Activated CD8-positive, alpha-beta memory T cell treated with anti-CD3 and anti-CD28 coated beads, Interleukin-2, amount 10 ng/mL, durations not matched to agents 7 days and 5 days (primary cell): Measurements from ENCODE around the gene ABCF2. TPM values are rescaled to one million over a fixed set of nuclear protein-coding genes. Genes with fewer than 3 reads are reported as not detected.

ENCODE experiments used
- ATAC-seq: fragments of 150-1000 bp; cut with Tn5 transposase; one replicate; pipeline ENCODE4 v1.10.0; 2021; ENCODE audit warnings: moderate library complexity
- CTCF ChIA-PET: fragments of 350-600 bp; sonication (Branson Sonifier 250); formaldehyde crosslinking; loops from one replicate; lab custom pipeline; 2021; ENCODE audit warnings: antibody characterized with exemption; lab: Charles Lee
- DNase-seq: peaks from one replicate; pipeline ENCODE4 v3.0.0-alpha.2; 2020
- H3K27ac Mint-ChIP-seq: one replicate; pipeline ENCODE4 v1.8.0; 2021; ENCODE audit warnings: mild to moderate bottlenecking, mixed read lengths
- H3K27me3 Mint-ChIP-seq: one replicate; pipeline ENCODE4 v1.8.0; 2021; ENCODE audit warnings: mixed read lengths
- H3K36me3 Mint-ChIP-seq: one replicate; pipeline ENCODE4 v1.8.0; 2021; ENCODE audit warnings: mild to moderate bottlenecking, mixed read lengths
- H3K4me1 Mint-ChIP-seq: one replicate; pipeline ENCODE4 v1.8.0; 2021; ENCODE audit warnings: mixed read lengths
- H3K4me3 Mint-ChIP-seq: one replicate; pipeline ENCODE4 v1.8.0; 2021; ENCODE audit warnings: mild to moderate bottlenecking, moderate library complexity, mixed read lengths
- H3K9me3 Mint-ChIP-seq: one replicate; pipeline ENCODE4 v1.8.0; 2022; ENCODE audit warnings: low read depth, mixed read lengths
- total RNA-seq, 2 experiments: library from RNA; stranded (reverse); gene quantifications; one replicate each; pipeline ENCODE4 v1.2.3, GENCODE V29; 2021

The ABCF2 gene
- total RNA-seq, 2 experiments from 2014 or later, result 37.8 to 47.3 TPM

GRCh38 chr7:151215396-151215795, 11.6 kb downstream of the ABCF2 start:
- no peaks in the 10 kb centered on the region for H3K4me1 Mint-ChIP-seq
- no peaks in the 10 kb centered on the region for H3K27me3 Mint-ChIP-seq
- no peak overlapping the region for H3K4me3 Mint-ChIP-seq
- CTCF ChIA-PET, result interaction anchor here (1.4 kb wide), 1 partner anchor 47 kb away, joined by 3 read pairs; no protein-coding TSS in a partner anchor
- no peak for ATAC-seq
- H3K27ac Mint-ChIP-seq, result no peak overlapping the region
- no peaks in the 10 kb centered on the region for H3K9me3 Mint-ChIP-seq
- H3K36me3 Mint-ChIP-seq, result peaks cover 34% of the 10 kb centered on the region
- no peak for DNase-seq

- CTCF ChIA-PET, result no interaction called here
- DNase-seq (no peak), ATAC-seq (no peak)
- Mint-ChIP-seq H3K4me3 (no peak overlapping the region), H3K9me3 (no peaks in the 10 kb centered on the region), H3K36me3 (peaks cover 27% of the 10 kb centered on the region), H3K27me3 (no peaks in the 10 kb centered on the region), H3K4me1 (no peaks in the 10 kb centered on the region), H3K27ac (no peak overlapping the region)
Measured at GRCh38 chr7:151213826-151214225, 13.2 kb downstream of the ABCF2 start.

DNA sequence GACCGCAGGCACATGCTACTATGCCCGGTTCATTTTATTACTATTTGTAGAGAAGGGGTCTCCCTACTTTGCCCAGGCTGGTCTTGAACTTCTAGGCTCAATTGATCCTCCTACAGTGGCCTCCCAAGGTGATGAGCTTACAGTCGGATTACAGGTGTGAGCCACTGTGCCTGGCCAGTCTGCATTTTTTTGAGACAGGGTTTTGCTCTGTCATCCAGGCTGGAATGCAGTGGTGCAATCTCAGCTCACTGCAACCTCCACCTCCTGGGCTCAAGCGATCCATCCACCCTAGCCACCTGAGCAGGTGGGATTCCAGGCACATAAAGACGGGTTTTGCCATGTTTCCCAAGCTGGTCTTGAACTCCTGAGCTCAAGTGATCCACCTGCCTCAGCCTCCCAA, 14.4 kb downstream of the ABCF2 start:
- CTCF ChIA-PET, result interaction anchor here (1.5 kb wide), 1 partner anchor 31 kb away, joined by 5 read pairs; no protein-coding TSS in a partner anchor
- H3K27me3 Mint-ChIP-seq, result no peaks in the 10 kb centered on the region
- H3K4me1 Mint-ChIP-seq, result peaks cover 8% of the 10 kb centered on the region
- ATAC-seq (no peak), DNase-seq (no peak)
- H3K4me3 Mint-ChIP-seq, result no peak overlapping the region
- H3K9me3 Mint-ChIP-seq, result no peaks in the 10 kb centered on the region
- peaks cover 18% of the 10 kb centered on the region for H3K36me3 Mint-ChIP-seq
- no peak overlapping the region for H3K27ac Mint-ChIP-seq

GRCh38 chr7:151211155-151211772, 15.7 kb downstream of the ABCF2 start:
- peaks cover 20% of the 10 kb centered on the region for H3K4me1 Mint-ChIP-seq
- H3K36me3 Mint-ChIP-seq, result peaks cover 17% of the 10 kb centered on the region
- CTCF ChIA-PET, result interaction anchor here (1.5 kb wide), 1 partner anchor 32 kb away, joined by 5 read pairs; no protein-coding TSS in a partner anchor
- no peak overlapping the region for H3K27ac Mint-ChIP-seq
- peaks cover 3% of the 10 kb centered on the region for H3K27me3 Mint-ChIP-seq
- no peaks in the 10 kb centered on the region for H3K9me3 Mint-ChIP-seq
- H3K4me3 Mint-ChIP-seq, result no peak overlapping the region
- DNase-seq (no peak), ATAC-seq (no peak)

DNA sequence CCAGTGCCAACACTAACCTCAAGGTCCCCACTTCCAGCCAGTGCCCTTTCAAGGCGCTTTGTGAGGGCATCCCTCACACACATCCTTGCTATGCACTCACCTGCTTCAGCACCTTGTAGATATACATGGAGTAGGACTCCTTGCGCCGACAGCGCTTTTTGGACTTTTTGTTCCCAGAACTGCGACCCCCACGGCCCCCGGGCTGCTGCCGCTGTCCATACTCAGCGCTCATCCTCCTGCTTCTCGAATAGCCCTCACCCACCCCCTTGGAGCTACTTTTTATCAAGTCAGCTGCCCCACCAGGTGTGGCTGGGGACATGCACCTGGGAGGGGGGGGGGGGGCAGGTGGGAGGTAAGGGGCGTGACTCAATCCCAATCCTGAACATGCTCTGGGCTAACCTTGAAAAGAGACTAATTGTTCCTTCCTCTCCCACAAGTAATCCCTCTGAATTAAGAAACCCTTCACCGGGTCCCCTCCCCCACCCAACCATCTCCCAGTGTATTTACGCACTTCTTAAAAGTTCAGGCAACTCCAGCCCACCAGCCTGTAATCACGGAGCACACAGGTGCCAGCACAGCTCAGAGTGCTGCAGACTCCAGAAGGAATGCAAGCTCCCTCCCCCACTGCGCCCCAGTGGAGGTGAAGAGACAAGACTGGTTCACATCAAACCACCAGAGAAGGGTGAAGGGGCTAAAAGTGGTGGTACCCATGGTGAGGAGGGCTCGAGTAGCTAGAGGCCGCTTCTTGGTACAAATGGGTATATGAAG, 16.7 kb downstream of the ABCF2 start, which contains the start of gene H2BK1:
H2BK1 (minus strand) TSS at position 402 of the 768 bp plus-strand sequence; CDS start at position 232, 170 bp downstream.
- DNase-seq (no peak), ATAC-seq (no peak)
- no peaks in the 10 kb centered on the region for H3K9me3 Mint-ChIP-seq
- H3K4me1 Mint-ChIP-seq, result peaks cover 24% of the 10 kb centered on the region
- H3K4me3 Mint-ChIP-seq, result no peak within 1 kb of the TSS
- no peak within 1 kb of the TSS for H3K27ac Mint-ChIP-seq
- CTCF ChIA-PET, result no interaction called here
- H3K27me3 Mint-ChIP-seq, result peaks cover 3% of the 10 kb centered on the region
- H3K36me3 Mint-ChIP-seq, result peaks cover 12% of the 10 kb centered on the region

DNA sequence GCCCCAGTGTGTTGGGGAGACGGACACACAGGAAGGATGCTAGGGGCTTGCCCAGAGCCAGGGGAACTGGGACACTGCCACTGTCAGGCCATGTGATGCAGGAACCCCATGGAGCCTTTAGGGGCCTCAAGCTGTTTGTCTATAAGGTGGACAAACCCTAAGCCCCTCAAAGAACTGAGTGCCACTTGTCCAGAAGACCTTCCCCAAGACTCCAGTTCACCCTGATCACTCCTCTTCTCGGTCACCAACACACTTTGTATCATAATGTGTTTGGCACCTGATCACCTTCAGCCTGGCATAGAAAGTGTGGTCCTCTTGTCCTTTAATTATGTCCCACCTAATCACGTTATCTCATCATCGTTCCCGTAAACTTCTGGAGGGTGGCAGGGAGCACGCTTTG, 17.4 kb downstream of the ABCF2 start:
- DNase-seq (no peak), ATAC-seq (no peak)
- Mint-ChIP-seq H3K27me3 (peaks cover 3% of the 10 kb centered on the region), H3K36me3 (peaks cover 6% of the 10 kb centered on the region), H3K9me3 (no peaks in the 10 kb centered on the region), H3K4me1 (peaks cover 24% of the 10 kb centered on the region), H3K4me3 (no peak overlapping the region), H3K27ac (no peak overlapping the region)
- CTCF ChIA-PET, result no interaction called here

- CTCF ChIA-PET, result interaction anchor here (0.7 to 2.4 kb wide), 5 partner anchors 14 to 171 kb away, joined by 3 to 16 read pairs (median 6); partner anchors contain the start of gene ABCF2
- Mint-ChIP-seq H3K27ac (peak overlapping the region; percentile 23), H3K4me3 (no peak overlapping the region), H3K4me1 (peaks cover 24% of the 10 kb centered on the region), H3K27me3 (peaks cover 9% of the 10 kb centered on the region), H3K36me3 (peaks cover 5% of the 10 kb centered on the region), H3K9me3 (no peaks in the 10 kb centered on the region)
- no peak for ATAC-seq
- DNase-seq, result no peak
Measured at GRCh38 chr7:151208253-151208862, 18.6 kb downstream of the ABCF2 start.

- Mint-ChIP-seq H3K4me1 (peaks cover 24% of the 10 kb centered on the region), H3K36me3 (peaks cover 2% of the 10 kb centered on the region), H3K4me3 (no peak overlapping the region), H3K9me3 (no peaks in the 10 kb centered on the region), H3K27ac (peak overlapping the region; percentile 70), H3K27me3 (peaks cover 11% of the 10 kb centered on the region)
- CTCF ChIA-PET, result interaction anchor here (0.7 to 2.4 kb wide), 8 partner anchors 13 to 240 kb away, joined by 3 to 16 read pairs (median 4); partner anchors contain the start of gene ABCF2
- ATAC-seq, result no peak
- no peak for DNase-seq
Measured at GRCh38 chr7:151207804-151208203, 19.2 kb downstream of the ABCF2 start.

DNA sequence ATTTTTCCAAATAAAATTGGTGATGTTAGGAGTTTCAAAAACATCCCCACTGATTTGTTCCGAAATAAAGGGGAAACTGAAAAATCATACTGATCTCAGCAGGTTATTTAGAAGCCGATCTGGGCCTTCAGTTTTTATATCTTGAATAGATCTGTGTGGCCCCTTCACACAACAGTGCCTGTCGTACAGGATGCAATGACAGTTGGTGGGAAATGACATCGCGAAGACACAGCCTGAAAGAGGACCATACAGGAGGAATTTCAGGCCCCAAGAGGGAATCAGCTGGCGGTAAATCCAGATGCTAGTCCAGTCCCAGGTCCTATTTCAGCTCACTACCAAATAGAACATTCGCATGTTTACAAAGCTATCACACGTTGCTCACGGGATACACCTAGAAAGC, 19.7 kb downstream of the ABCF2 start:
- ATAC-seq (peak; percentile 68), DNase-seq (peak; percentile 58)
- Mint-ChIP-seq H3K4me1 (peaks cover 24% of the 10 kb centered on the region), H3K9me3 (no peaks in the 10 kb centered on the region), H3K4me3 (no peak overlapping the region), H3K27ac (peak overlapping the region; percentile 70), H3K36me3 (peaks cover 2% of the 10 kb centered on the region), H3K27me3 (peaks cover 14% of the 10 kb centered on the region)
- CTCF ChIA-PET, result interaction anchor here (0.7 to 2.4 kb wide), 10 partner anchors 18 to 241 kb away, joined by 3 to 16 read pairs (median 4); partner anchors contain the start of gene ABCF2

DNA sequence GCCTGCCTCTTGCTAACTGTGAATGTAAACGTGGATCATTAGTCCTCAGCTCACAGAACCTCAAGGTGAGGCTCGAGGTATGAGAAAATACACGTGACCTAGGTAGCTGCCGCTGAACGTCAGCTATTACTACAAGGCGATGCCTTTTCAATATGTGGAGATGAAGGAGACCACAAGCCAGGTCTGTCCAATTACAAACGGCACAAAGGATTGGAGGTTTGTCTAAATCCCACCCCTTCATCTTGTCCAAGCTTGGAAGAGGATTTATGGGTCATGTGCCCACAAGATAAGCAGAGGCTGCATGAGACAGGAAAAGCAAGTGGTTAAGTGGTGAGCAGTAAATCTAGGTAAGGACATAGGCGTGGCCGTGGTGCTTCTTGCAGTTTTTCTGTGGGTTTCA, 20.1 kb downstream of the ABCF2 start:
- Mint-ChIP-seq H3K36me3 (peaks cover 2% of the 10 kb centered on the region), H3K27ac (peak overlapping the region; percentile 70), H3K4me1 (peaks cover 24% of the 10 kb centered on the region), H3K9me3 (no peaks in the 10 kb centered on the region), H3K4me3 (no peak overlapping the region), H3K27me3 (peaks cover 17% of the 10 kb centered on the region)
- CTCF ChIA-PET, result interaction anchor here (0.7 to 2.4 kb wide), 10 partner anchors 19 to 241 kb away, joined by 3 to 16 read pairs (median 4); partner anchors contain the start of gene ABCF2
- DNase-seq (peak; percentile 63), ATAC-seq (peak; percentile 75)

GRCh38 chr7:151205730-151206129, 21.3 kb downstream of the ABCF2 start:
- CTCF ChIA-PET, result interaction anchor here (2.1 to 2.2 kb wide), 2 partner anchors 21 to 39 kb away, joined by 5 read pairs; partner anchors contain the start of gene ABCF2

DNA sequence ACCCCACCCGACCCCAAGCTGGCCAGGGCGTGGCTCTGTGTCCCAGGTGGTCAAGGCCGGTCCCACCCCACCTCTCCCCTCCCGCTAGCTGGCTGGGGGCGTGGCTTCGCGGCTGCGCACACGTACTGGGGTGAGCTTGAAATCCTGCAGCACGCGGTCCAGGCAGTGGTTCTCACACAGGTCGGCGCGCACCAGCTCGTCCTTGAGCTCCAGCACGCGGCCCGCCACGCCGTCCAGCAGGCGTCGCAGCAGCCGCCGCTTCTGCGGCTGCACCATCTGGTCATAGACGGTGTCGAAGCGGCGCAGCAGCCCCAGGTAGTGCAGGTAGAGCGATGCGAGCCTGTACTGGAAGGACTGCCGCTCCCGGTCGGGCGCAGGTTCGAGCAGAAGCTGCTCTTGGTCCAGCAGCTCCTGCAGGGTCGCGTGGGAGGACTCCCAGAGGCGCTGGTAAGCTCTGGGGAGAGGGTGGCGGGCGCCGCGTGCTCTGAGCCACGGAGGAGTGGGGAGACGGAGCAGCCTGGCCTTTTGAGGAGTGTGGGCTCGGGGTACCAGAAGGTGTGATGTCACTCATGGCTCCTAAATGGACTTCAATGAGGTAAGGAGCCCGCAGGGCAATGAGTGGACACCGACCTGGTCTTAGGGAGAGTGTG, 22.5 kb downstream of the ABCF2 start:
- CTCF ChIA-PET, result interaction anchor here (2.1 to 2.2 kb wide), 2 partner anchors 23 to 40 kb away, joined by 5 read pairs; partner anchors contain the start of gene ABCF2
- no peaks in the 10 kb centered on the region for H3K9me3 Mint-ChIP-seq
- DNase-seq, result no peak
- H3K36me3 Mint-ChIP-seq, result no peaks in the 10 kb centered on the region
- H3K27ac Mint-ChIP-seq, result no peak overlapping the region
- ATAC-seq, result no peak
- H3K4me1 Mint-ChIP-seq, result peaks cover 24% of the 10 kb centered on the region
- H3K27me3 Mint-ChIP-seq, result peaks cover 19% of the 10 kb centered on the region
- no peak overlapping the region for H3K4me3 Mint-ChIP-seq

More at GRCh38 chr7:151205730-151206129, 21.3 kb downstream of the ABCF2 start:
- Mint-ChIP-seq H3K9me3 (no peaks in the 10 kb centered on the region), H3K36me3 (peaks cover under 1% of the 10 kb centered on the region), H3K27me3 (peaks cover 19% of the 10 kb centered on the region), H3K4me3 (no peak overlapping the region), H3K4me1 (peaks cover 24% of the 10 kb centered on the region), H3K27ac (no peak overlapping the region)
- DNase-seq, result no peak
- ATAC-seq, result no peak
